Adipocyte (in vitro differentiated cells): ENCODE data around the gene RAB15.

ENCODE experiments used
- DNase-seq: peaks from one replicate; pipeline ENCODE4 v3.0.0-alpha.2; 2015; ENCODE audit warnings: low read depth
- H3K27me3 ChIP-seq: replicated peaks from 2 replicates; pipeline ENCODE4 v1.7.0; 2013; ENCODE audit warnings: mild to moderate bottlenecking, low read length, moderate library complexity; ENCODE audit not compliant: control insufficient read depth, insufficient read depth
- H3K36me3 ChIP-seq: 2 replicates; pipeline ENCODE4 v1.7.0; 2013; ENCODE audit warnings: low read length, mild to moderate bottlenecking, moderate library complexity; ENCODE audit not compliant: control insufficient read depth, insufficient read depth, severe bottlenecking
- H3K4me1 ChIP-seq: 2 replicates; pipeline ENCODE4 v1.7.0; 2013; ENCODE audit warnings: mild to moderate bottlenecking, low read length, moderate library complexity; ENCODE audit not compliant: control insufficient read depth, insufficient read depth
- H3K4me3 ChIP-seq: 2 replicates; pipeline ENCODE4 v1.7.0; 2013; ENCODE audit warnings: mild to moderate bottlenecking, low read length, moderate library complexity
- H3K9ac ChIP-seq: 2 replicates; pipeline ENCODE4 v1.7.0; 2013; ENCODE audit warnings: mild to moderate bottlenecking, low read length, moderate library complexity
- H3K9me3 ChIP-seq: 2 replicates; pipeline ENCODE4 v1.7.0; 2013; ENCODE audit warnings: mild to moderate bottlenecking, low read length, moderate library complexity; ENCODE audit not compliant: control insufficient read depth

RAB15 gene

DNA sequence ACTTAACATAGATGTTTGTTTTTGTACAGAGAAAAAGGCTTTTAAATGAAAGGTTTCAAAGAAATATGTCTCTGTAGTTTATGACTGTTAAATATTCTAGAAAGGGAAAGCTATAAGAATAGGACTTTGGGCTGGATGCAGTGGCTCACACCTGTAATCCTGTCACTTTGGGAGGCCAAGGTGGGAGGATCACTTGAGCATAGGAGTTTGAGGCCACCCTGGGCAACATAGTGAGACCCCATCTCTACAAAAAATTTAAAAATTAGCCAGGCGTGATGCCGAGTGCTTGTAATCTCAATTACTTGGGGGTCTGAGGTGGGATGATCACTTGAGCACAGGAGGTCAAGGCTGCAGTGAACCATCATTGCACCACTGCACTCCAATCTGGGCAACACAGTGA is 41.0 kb downstream of the RAB15 start:
- DNase-seq, result no peak
- Histone ChIP-seq H3K4me3 (no peak overlapping the region), H3K36me3 (peaks cover 71% of the 10 kb centered on the region), H3K9ac (no peak overlapping the region), H3K27me3 (no peaks in the 10 kb centered on the region), H3K4me1 (peaks cover 33% of the 10 kb centered on the region), H3K9me3 (no peaks in the 10 kb centered on the region)

- Histone ChIP-seq H3K27me3 (no peaks in the 10 kb centered on the region), H3K4me1 (peaks cover 33% of the 10 kb centered on the region), H3K4me3 (no peak overlapping the region), H3K36me3 (peaks cover 80% of the 10 kb centered on the region), H3K9me3 (no peaks in the 10 kb centered on the region), H3K9ac (no peak overlapping the region)
- no peak for DNase-seq
Observed at GRCh38 chr14:64930085-64930843, 41.9 kb downstream of the RAB15 start.

GRCh38 chr14:64929014-64929359 is 43.1 kb downstream of the RAB15 start:
- Histone ChIP-seq H3K9me3 (no peaks in the 10 kb centered on the region), H3K4me1 (peaks cover 24% of the 10 kb centered on the region), H3K4me3 (no peak overlapping the region), H3K36me3 (peaks cover 87% of the 10 kb centered on the region), H3K9ac (no peak overlapping the region), H3K27me3 (no peaks in the 10 kb centered on the region)
- DNase-seq, result no peak

DNA sequence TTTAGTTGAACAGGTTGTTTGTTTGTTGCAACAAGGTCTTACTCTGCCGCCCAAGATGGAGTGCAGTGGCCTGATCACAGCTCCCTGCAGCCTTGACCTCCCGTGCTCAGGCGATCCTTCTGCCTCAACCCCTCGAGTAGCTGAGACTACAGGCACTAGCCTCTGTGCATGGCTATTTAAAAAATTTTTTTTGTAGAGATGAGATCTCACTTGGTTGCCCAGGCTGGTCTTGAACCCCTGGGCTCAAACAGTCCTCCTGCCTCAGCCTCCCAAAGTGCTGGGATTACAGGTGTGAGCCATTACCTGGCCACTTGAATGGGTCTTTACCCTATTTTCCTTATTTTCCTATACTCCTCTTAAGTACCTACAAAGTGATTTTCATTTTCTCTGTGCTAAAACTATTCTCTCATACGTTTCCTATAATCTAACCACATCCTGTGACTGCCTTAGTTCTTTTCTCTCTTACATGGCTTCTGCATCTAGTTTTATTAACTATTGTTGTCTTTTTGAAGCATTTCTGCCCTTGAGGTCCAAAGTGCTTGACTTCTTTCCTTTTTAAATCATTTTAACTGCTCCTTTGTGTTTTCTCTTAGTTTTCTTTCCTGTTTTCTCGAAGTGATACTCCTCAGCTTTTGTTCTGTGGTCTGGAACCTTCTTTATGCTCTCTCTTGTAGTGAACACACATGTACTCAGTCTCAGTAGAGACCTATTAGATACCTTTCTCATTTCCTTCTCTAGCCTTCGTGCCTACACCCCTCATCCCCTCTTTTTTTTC is 43.7 kb downstream of the RAB15 start:
- Histone ChIP-seq H3K27me3 (no peaks in the 10 kb centered on the region), H3K36me3 (peaks cover 86% of the 10 kb centered on the region), H3K4me3 (no peak overlapping the region), H3K4me1 (peaks cover 19% of the 10 kb centered on the region), H3K9me3 (no peaks in the 10 kb centered on the region), H3K9ac (no peak overlapping the region)
- DNase-seq, result no peak

GRCh38 chr14:64927031-64927430 is 45.1 kb downstream of the RAB15 start:
- Histone ChIP-seq H3K9ac (no peak overlapping the region), H3K27me3 (no peaks in the 10 kb centered on the region), H3K4me3 (no peak overlapping the region), H3K9me3 (no peaks in the 10 kb centered on the region), H3K4me1 (peaks cover 13% of the 10 kb centered on the region), H3K36me3 (peaks cover 72% of the 10 kb centered on the region)
- no peak for DNase-seq

DNA sequence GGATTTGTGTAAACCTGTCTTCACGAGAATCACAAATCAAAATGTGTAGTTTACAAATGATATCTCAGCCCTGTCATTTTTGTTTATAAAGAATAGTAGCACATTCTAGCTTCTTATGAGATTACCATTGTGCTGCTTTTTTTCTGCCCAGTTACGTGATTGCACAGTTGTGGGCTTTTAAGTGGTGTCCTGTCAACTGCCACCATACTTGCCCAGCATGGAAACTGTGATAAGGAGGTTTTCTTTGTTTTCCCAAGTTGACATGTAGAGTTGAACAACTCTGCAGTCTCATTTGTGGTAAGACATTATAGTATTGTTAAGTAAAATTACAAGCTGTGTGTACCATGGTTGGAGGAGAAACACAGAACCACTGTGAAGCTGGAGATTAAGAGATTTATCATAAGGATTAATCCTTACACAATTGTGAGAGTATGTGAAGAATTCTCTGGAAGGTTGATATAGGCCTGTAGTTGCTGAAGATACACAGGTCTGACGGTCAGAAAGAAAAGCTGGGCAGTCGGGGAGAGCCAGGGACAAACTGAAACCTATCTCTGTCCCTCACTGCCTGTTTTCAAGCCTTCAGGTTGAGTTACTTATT is 45.6 kb downstream of the RAB15 start:
- no peak overlapping the region for H3K9ac ChIP-seq
- peaks cover 17% of the 10 kb centered on the region for H3K4me1 ChIP-seq
- DNase-seq, result no peak
- peaks cover 66% of the 10 kb centered on the region for H3K36me3 ChIP-seq
- no peaks in the 10 kb centered on the region for H3K27me3 ChIP-seq
- no peak overlapping the region for H3K4me3 ChIP-seq
- no peaks in the 10 kb centered on the region for H3K9me3 ChIP-seq

GRCh38 chr14:64923015-64923414 is 49.1 kb downstream of the RAB15 start:
- no peak overlapping the region for H3K4me3 ChIP-seq
- peaks cover 36% of the 10 kb centered on the region for H3K4me1 ChIP-seq
- H3K36me3 ChIP-seq, result peaks cover 43% of the 10 kb centered on the region
- H3K9me3 ChIP-seq, result no peaks in the 10 kb centered on the region
- no peak for DNase-seq
- H3K9ac ChIP-seq, result no peak overlapping the region
- no peaks in the 10 kb centered on the region for H3K27me3 ChIP-seq

DNA sequence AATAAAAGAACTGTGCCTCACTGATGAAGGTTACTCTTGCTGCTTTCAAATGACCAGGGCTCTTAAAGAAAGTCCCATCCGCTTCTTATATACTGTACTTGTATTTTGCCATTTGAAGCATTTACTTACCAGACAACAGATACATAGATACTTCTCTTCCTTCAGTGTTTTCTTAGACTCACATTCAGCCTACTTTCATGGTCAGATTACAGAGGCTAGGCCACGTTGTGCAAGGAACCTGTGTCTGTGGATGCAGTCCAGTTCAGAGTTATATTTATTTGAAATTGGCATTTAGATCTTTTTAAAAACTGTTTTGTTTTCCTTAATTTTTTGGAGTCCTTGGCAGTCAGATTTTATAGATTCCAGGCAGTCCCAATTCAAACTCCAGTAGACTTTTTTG is 51.7 kb downstream of the RAB15 start:
- H3K36me3 ChIP-seq, result peaks cover 17% of the 10 kb centered on the region
- peak overlapping the region; percentile 39 for H3K4me3 ChIP-seq
- H3K4me1 ChIP-seq, result peaks cover 54% of the 10 kb centered on the region
- peak overlapping the region; percentile 42 for H3K9ac ChIP-seq
- peak; percentile 30 for DNase-seq
- H3K9me3 ChIP-seq, result no peaks in the 10 kb centered on the region
- no peaks in the 10 kb centered on the region for H3K27me3 ChIP-seq

DNA sequence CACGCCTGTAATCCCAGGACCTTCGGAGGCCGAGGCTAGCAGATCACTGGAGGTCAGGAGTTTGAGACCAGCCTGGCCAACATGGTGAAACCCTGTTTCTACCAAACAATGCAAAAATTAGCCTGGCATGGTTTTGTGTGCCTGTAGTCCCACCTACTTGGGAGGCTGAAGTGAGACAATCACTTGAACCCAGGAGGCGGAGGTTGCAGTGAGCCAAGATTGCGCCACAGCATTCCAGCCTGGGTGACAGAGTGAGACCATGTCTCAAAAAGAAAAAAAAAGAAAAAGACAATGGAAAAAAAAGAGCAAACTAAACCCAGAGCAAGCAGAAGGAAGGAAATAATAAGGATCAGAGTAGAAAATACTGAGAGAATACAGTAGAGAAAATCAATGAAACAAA is 52.5 kb downstream of the RAB15 start:
- H3K4me1 ChIP-seq, result peaks cover 60% of the 10 kb centered on the region
- peak overlapping the region; percentile 42 for H3K9ac ChIP-seq
- H3K27me3 ChIP-seq, result no peaks in the 10 kb centered on the region
- H3K4me3 ChIP-seq, result peak overlapping the region; percentile 39
- H3K9me3 ChIP-seq, result no peaks in the 10 kb centered on the region
- peak; percentile 15 for DNase-seq
- peaks cover 9% of the 10 kb centered on the region for H3K36me3 ChIP-seq

GRCh38 chr14:64919215-64919614 is 52.9 kb downstream of the RAB15 start:
- Histone ChIP-seq H3K4me1 (peaks cover 60% of the 10 kb centered on the region), H3K27me3 (no peaks in the 10 kb centered on the region), H3K4me3 (peak overlapping the region; percentile 1), H3K36me3 (peaks cover 5% of the 10 kb centered on the region), H3K9me3 (no peaks in the 10 kb centered on the region), H3K9ac (no peak overlapping the region)
- DNase-seq, result peak; percentile 17

GRCh38 chr14:64918216-64918615 is 53.9 kb downstream of the RAB15 start:
- peak; percentile 29 for DNase-seq
- H3K27me3 ChIP-seq, result no peaks in the 10 kb centered on the region
- H3K4me1 ChIP-seq, result peaks cover 63% of the 10 kb centered on the region
- peak overlapping the region; percentile 44 for H3K9ac ChIP-seq
- no peaks in the 10 kb centered on the region for H3K36me3 ChIP-seq
- no peaks in the 10 kb centered on the region for H3K9me3 ChIP-seq
- no peak overlapping the region for H3K4me3 ChIP-seq
